Loucy (cell line): ENCODE results near the gene SLC35F3.
A peak's percentile ranks its signal among the peaks of the same experiment; 100 is the strongest.

ENCODE experiments used
- H2AFZ ChIP-seq: fragments of 200-600 bp; sonication (generic); 2 replicates; pipeline ENCODE4 v1.6.0; 2016; ENCODE audit warnings: antibody characterized with exemption, mild to moderate bottlenecking, low read length, moderate library complexity
- H3F3A ChIP-seq: fragments of 200-600 bp; 2 replicates; pipeline ENCODE4 v1.6.0; 2016; ENCODE audit warnings: antibody characterized with exemption, low read depth, mild to moderate bottlenecking
- H3K27me3 ChIP-seq: fragments of 200-600 bp; sonication (generic); 2 replicates; pipeline ENCODE4 v1.6.1; 2014; ENCODE audit warnings: low read length, mild to moderate bottlenecking; ENCODE audit not compliant: insufficient read depth, poor library complexity, severe bottlenecking
- H3K36me3 ChIP-seq: fragments of 200-600 bp; sonication (generic); 2 replicates; pipeline ENCODE4 v1.6.1; 2016; ENCODE audit warnings: low read length; ENCODE audit not compliant: insufficient read depth
- H3K4me1 ChIP-seq: fragments of 200-600 bp; sonication (generic); 2 replicates; pipeline ENCODE4 v1.5.1; 2014; ENCODE audit warnings: low read length, mild to moderate bottlenecking; ENCODE audit not compliant: insufficient read depth, poor library complexity, severe bottlenecking
- H3K4me2 ChIP-seq: fragments of 200-600 bp; sonication (generic); 2 replicates; pipeline ENCODE4 v1.6.0; 2014; ENCODE audit warnings: antibody characterized with exemption, low read length, low read depth, mild to moderate bottlenecking; ENCODE audit not compliant: poor library complexity, severe bottlenecking
- H3K4me3 ChIP-seq: fragments of 200-600 bp; sonication (generic); 2 replicates; pipeline ENCODE4 v1.5.1; 2014; ENCODE audit warnings: low read length, mild to moderate bottlenecking, mixed read lengths; ENCODE audit not compliant: poor library complexity, severe bottlenecking
- H3K79me2 ChIP-seq: fragments of 200-600 bp; sonication (generic); 2 replicates; pipeline ENCODE4 v1.6.1; 2014; ENCODE audit warnings: low read length; ENCODE audit not compliant: insufficient read depth
- H3K9ac ChIP-seq: fragments of 200-600 bp; sonication (generic); 2 replicates; pipeline ENCODE4 v1.6.0; 2014; ENCODE audit warnings: mild to moderate bottlenecking, low read depth, low read length, moderate library complexity; ENCODE audit not compliant: poor library complexity, severe bottlenecking
- H3K9me2 ChIP-seq: fragments of 200-600 bp; sonication (generic); replicated peaks from 2 replicates; pipeline ENCODE4 v1.6.1; 2016; ENCODE audit warnings: low read depth, low read length, mixed read lengths
- H3K9me3 ChIP-seq: fragments of 200-600 bp; sonication (generic); 2 replicates; pipeline ENCODE4 v1.6.1; 2014; ENCODE audit warnings: mild to moderate bottlenecking, antibody characterized with exemption, low read length, low read depth; ENCODE audit not compliant: insufficient read depth
- H4K20me1 ChIP-seq: fragments of 200-600 bp; sonication (generic); 2 replicates; pipeline ENCODE4 v1.6.0; 2014; ENCODE audit warnings: antibody characterized with exemption, low read length, mild to moderate bottlenecking; ENCODE audit not compliant: insufficient read depth, poor library complexity, severe bottlenecking
- CTCF ChIP-seq: fragments of 200-600 bp; sonication (generic); conservative IDR thresholded peaks from 2 replicates; pipeline ENCODE4 v1.5.1; 2014; ENCODE audit warnings: mild to moderate bottlenecking, antibody characterized with exemption, low read length
- EZH2phosphoT487 ChIP-seq: fragments of 200-600 bp; IDR thresholded peaks from 2 replicates; pipeline ENCODE4 v1.6.1; 2018; ENCODE audit warnings: antibody characterized with exemption, mild to moderate bottlenecking, moderate library complexity, borderline replicate concordance

Gene SLC35F3

GRCh38 chr1:234229581-234230387, 325.3 kb downstream of the SLC35F3 start:
- H3K4me1 ChIP-seq = peaks cover 54% of the 10 kb centered on the region

GRCh38 chr1:234230414-234230862, 326.0 kb downstream of the SLC35F3 start:
- H3K4me2 ChIP-seq = peak overlapping the region; percentile 71

More at GRCh38 chr1:234229581-234230387, 325.3 kb downstream of the SLC35F3 start:
- Histone ChIP-seq H2AFZ (peak overlapping the region; percentile 69; the same call in 1 of the 2 replicates), H3K9me2 (no peaks in the 10 kb centered on the region), H3K9ac (peak overlapping the region; percentile 13), H3K9me3 (no peaks in the 10 kb centered on the region), H3K79me2 (no peaks in the 10 kb centered on the region), H3K36me3 (no peaks in the 10 kb centered on the region), H3K4me2 (peak overlapping the region; percentile 71), H3K27me3 (no peaks in the 10 kb centered on the region), H3K4me3 (peak overlapping the region; percentile 64), H4K20me1 (no peaks in the 10 kb centered on the region), H3F3A (no peaks in the 10 kb centered on the region)
- TF ChIP-seq CTCF = no peak

DNA sequence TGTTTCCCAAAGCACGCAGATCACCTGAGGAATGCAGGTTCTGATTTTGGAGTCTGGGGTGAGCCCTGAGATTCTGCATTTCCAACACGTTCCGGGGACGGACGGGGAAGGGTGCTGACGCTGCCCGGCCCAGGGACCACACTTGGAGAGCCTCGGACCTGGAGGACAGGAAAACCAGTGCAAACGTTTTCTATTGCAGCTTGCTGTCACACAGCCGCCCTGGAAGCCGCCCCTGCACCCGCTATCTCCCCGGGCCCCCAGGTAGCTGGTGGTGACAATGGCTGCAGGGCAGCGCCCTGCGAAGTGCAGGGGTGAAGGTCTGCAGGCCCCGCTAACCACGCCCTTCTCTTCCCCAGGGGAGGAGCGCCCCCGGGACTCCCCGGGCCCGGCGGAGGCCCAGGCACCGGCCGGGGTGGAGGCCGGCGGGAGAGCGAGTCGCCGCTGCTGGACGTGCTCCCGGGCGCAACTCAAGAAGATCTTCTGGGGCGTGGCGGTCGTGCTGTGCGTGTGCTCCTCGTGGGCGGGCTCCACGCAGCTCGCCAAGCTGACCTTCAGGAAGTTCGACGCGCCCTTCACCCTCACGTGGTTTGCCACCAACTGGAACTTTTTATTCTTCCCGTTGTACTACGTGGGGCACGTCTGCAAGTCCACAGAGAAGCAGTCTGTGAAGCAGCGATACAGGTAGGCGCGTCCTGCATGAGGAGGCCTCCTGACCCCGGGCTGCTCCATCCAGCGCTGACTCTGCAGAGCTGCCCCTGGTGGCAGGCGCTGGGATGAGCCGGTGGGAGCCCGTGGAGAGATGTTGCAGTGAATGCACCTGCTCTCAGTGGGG, 326.8 kb downstream of the SLC35F3 start:
- Histone ChIP-seq H3K27me3 (no peaks in the 10 kb centered on the region), H3K9ac (peak overlapping the region; percentile 26), H2AFZ (no peak overlapping the region), H4K20me1 (no peaks in the 10 kb centered on the region), H3K9me2 (no peaks in the 10 kb centered on the region), H3F3A (no peaks in the 10 kb centered on the region), H3K9me3 (no peaks in the 10 kb centered on the region), H3K4me1 (peaks cover 62% of the 10 kb centered on the region), H3K4me2 (peak overlapping the region; percentile 71), H3K79me2 (no peaks in the 10 kb centered on the region), H3K36me3 (no peaks in the 10 kb centered on the region), H3K4me3 (peak overlapping the region; percentile 64)
- TF ChIP-seq EZH2phosphoT487 (no peak), CTCF (peak; percentile 58)

More at GRCh38 chr1:234230414-234230862, 326.0 kb downstream of the SLC35F3 start:
- Histone ChIP-seq H3K4me3 (peak overlapping the region; percentile 64), H3K9me2 (no peaks in the 10 kb centered on the region), H3K4me1 (peaks cover 60% of the 10 kb centered on the region), H3K9ac (peak overlapping the region; percentile 26), H3K27me3 (no peaks in the 10 kb centered on the region), H3K79me2 (no peaks in the 10 kb centered on the region), H2AFZ (peak overlapping the region; percentile 69), H3K9me3 (no peaks in the 10 kb centered on the region), H4K20me1 (no peaks in the 10 kb centered on the region), H3F3A (no peaks in the 10 kb centered on the region), H3K36me3 (no peaks in the 10 kb centered on the region)
- no peak for TF ChIP-seq EZH2phosphoT487
- TF ChIP-seq CTCF = no peak
